OCI-LY3 (cell line): ENCODE measurements around the gene RAD51B.

ENCODE experiments used
- CTCF ChIP-seq: fragments of 200-600, 300-600 bp; sonication (generic); IDR thresholded peaks from 2 replicates; pipeline ENCODE4 v1.5.1; 2014; ENCODE audit warnings: antibody characterized with exemption, low read length, low read depth
- EZH2phosphoT487 ChIP-seq: fragments of 200-600 bp; shearing (Covaris generic); IDR thresholded peaks from 2 replicates; pipeline ENCODE4 v1.6.1; 2018; ENCODE audit warnings: antibody characterized with exemption, mixed run types, low read depth

- TF ChIP-seq CTCF, result no peak
- TF ChIP-seq EZH2phosphoT487, result no peak
Measured at GRCh38 chr14:68633131-68633991, 813.8 kb downstream of the RAD51B start.
